Heart left ventricle (tissue), 13 donors: Measurements from ENCODE around the gene PSTPIP1.

Experiments
- POLR2A ChIP-seq, 2 donors: fragments of 450-650 bp; IDR thresholded peaks; one replicate each; pipeline ENCODE4 v1.6.1; 2017; ENCODE audit warnings: antibody characterized with exemption in 2 of 2, mild to moderate bottlenecking in 2 of 2, moderate library complexity in 2 of 2
- TF ChIP-seq, protein P1 (sequence below), 12 donors: fragments of 200-600 bp; sonication (generic) in 4 of 12; IDR thresholded peaks; one replicate each; pipeline versions ENCODE4 v1.5.0 to v1.8.0; 2018 to 2022; ENCODE audit warnings: antibody characterized with exemption in 12 of 12, mild to moderate bottlenecking in 5 of 12
- donor health status: ischemic (EF 13 %, LVEDD 7.1; RV severe dilation, severe dysfunction).
- donor health status: DM: no; HTN: yes; CAD: no.
- donor health status: DM: no; HTN: no; CAD: no.
- donor health status: ischemic (EF 25% LVEDD 6.9; RV normal size, moderate dysfunction).
- donor health status: ischemic (EF 25% LVEDD 5.7; RV mildly dilated, moderate dysfunction).
- donor health status: ischemic (EF 35%, LVEDD 5.7; RV mildly dilated, moderate dysfunction).
- donor health status: nonischemic (EF 11% LVEDD 7.7; RV severe dilation, severe dysfunction).
- donor health status: DM: yes; HTN: yes; CAD: no.
- donor health status: PGD.
- donor health status: ischemic (EF 29% LVEDD 5.4; RV normal size, mild dysfunction).
- donor health status: nonischemic (EF 23%, LVEDD 6.1; RV moderate dilation, normal function).

DNA sequence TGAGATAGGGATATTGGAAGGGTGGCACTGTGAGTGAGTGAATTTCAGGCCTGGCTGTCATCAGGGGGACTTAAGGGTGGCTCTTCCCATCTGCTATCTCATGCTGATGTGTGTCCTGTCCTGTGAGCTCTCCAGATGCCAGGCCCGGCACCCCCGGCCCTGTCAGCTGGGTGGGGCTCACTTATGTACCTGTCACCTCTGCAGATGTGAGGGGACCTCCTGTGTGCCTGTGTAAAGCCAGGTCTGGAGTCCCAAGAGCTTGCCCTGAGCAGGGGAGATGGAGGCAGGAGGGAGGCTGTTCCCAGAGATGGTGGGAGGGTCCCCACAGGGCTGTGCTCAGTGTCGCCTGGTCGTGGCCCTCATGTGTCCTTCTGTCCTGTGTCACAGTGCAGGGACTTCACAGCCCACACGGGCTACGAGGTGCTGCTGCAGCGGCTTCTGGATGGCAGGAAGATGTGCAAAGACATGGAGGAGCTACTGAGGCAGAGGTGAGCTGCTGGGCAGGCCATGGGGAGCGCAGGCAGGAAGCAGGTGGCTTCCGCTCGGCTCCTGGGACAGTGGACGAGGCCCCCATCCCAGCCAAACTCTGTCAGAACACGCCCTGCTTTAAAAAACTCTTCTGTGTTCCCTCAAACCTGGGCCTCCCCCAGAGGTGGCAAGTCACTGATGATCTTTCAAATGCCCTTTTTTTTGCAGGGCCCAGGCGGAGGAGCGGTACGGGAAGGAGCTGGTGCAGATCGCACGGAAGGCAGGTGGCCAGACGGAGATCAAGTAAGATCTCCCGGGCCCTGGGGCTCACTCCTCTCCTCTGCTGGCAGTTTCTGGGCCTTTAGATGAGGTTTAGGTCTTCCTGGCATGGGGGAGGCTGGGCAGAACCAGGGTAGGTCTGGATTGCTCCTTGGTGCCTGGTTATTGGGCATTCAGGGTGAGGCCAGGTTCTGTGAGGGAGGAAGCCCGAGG lies 23.1 kb downstream of the PSTPIP1 start:
- TF ChIP-seq, protein P1, sequence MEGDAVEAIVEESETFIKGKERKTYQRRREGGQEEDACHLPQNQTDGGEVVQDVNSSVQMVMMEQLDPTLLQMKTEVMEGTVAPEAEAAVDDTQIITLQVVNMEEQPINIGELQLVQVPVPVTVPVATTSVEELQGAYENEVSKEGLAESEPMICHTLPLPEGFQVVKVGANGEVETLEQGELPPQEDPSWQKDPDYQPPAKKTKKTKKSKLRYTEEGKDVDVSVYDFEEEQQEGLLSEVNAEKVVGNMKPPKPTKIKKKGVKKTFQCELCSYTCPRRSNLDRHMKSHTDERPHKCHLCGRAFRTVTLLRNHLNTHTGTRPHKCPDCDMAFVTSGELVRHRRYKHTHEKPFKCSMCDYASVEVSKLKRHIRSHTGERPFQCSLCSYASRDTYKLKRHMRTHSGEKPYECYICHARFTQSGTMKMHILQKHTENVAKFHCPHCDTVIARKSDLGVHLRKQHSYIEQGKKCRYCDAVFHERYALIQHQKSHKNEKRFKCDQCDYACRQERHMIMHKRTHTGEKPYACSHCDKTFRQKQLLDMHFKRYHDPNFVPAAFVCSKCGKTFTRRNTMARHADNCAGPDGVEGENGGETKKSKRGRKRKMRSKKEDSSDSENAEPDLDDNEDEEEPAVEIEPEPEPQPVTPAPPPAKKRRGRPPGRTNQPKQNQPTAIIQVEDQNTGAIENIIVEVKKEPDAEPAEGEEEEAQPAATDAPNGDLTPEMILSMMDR (IDR thresholded peaks at IDR 0.05), result no peak
- TF ChIP-seq POLR2A (IDR thresholded peaks at IDR 0.05), result no peak
